ENCODE results near the gene GPRC5A. TPM values are rescaled to one million over a fixed set of nuclear protein-coding genes. Genes with fewer than 3 reads are reported as not detected.

Gene GPRC5A
- total RNA-seq, 1 experiment from 2014 or later, result not detected

DNA sequence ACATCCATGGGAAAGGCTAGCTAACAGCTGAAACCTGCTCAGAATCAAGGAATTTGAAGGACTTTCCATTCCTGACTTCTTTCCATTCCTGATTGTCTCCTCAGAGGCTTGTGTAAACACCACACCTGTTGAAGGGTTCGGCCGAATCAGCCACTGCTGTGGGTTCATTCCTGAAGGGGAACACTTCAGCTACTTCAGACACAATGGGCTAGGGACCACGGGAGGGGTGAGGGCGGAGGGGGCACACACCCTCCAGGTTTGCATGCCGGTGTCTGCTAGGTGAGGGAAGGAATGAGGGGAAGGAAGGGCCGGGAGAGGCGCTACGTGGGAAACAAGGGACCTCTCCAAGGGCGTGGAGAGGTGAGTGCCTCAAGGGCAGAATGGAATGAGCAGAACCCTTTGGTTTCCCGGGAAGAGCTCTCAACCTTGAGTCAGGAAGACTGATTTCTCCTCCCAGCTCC lies 1.3 kb downstream of the GPRC5A start:
- no peaks in the 10 kb centered on the region for H4K20me1 ChIP-seq (ENCODE audit: insufficient read depth, low read depth, low read length)
- no peak overlapping the region for H3K27ac ChIP-seq (ENCODE audit: low read length)
- no peak overlapping the region for H3K9ac ChIP-seq (ENCODE audit: low read length)
- H3K79me2 ChIP-seq (ENCODE audit: low read length), result no peaks in the 10 kb centered on the region
- no peak for DNase-seq
- H3K9me2 ChIP-seq (replicated peaks; ENCODE audit: insufficient read depth, low read length), result no peaks in the 10 kb centered on the region
- no peak overlapping the region for H3K4me2 ChIP-seq (ENCODE audit: low read depth, low read length, poor library complexity, severe bottlenecking)
- no peaks in the 10 kb centered on the region for H3K27me3 ChIP-seq (ENCODE audit: low read length)
- H3K4me3 ChIP-seq (ENCODE audit: low read length), result no peak overlapping the region
- no peaks in the 10 kb centered on the region for H3K9me3 ChIP-seq (ENCODE audit: low read length)
- H3K36me3 ChIP-seq (ENCODE audit: insufficient read depth, low read length), result no peaks in the 10 kb centered on the region
- H3K4me1 ChIP-seq (ENCODE audit: low read length), result no peaks in the 10 kb centered on the region
- no peak overlapping the region for H2AFZ ChIP-seq (ENCODE audit: low read length)

DNA sequence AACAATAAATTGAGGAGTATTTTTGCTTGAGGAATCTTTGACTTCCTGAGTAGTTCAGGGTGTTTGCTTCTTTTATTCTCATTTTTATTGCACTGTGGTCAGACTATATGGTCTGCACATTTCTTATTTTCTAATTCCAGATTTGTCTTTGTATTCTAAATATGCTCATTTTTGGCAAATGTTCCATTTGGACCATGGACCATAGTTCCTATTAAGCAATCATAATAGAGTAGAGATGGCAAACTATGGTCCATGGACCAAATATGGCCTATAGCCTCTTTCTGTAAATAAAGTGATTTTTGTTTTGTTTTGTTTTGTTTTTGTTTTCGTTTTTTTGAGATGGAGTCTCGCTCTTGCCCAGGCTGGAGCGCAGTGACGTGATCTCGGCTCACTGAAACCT lies 2.1 kb downstream of the GPRC5A start:
- Histone ChIP-seq H3K79me2 (ENCODE audit: low read length) (no peaks in the 10 kb centered on the region), H3K9ac (ENCODE audit: low read length) (no peak overlapping the region)

DNA sequence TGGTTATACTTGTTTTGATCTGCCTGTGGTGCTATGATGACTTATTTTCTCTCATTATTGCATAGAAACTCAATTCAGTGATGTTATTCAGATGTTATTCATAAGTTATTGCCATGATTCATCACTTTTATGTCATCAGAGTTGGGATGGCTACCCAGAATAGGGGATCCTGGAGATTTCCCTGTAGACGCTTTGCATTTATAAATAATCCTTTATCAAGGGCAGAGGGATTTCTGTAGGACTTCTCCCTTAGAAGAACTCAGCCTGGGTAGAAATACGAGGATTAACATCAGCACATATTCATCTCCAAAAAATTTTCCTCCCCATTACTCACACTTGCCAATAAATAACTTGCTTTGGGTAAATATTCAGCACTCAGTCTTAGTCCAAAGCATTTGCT lies 4.9 kb downstream of the GPRC5A start:
- no peak overlapping the region for H3K4me3 ChIP-seq (ENCODE audit: low read length)

More for the DNA sequence above, 2.1 kb downstream of the GPRC5A start:
- Histone ChIP-seq H3K9me3 (ENCODE audit: low read length) (no peaks in the 10 kb centered on the region), H4K20me1 (ENCODE audit: insufficient read depth, low read depth, low read length) (no peaks in the 10 kb centered on the region), H3K36me3 (ENCODE audit: insufficient read depth, low read length) (no peaks in the 10 kb centered on the region), H3K27me3 (ENCODE audit: low read length) (no peaks in the 10 kb centered on the region), H2AFZ (ENCODE audit: low read length) (no peak overlapping the region), H3K27ac (ENCODE audit: low read length) (no peak overlapping the region), H3K4me2 (ENCODE audit: low read depth, low read length, poor library complexity, severe bottlenecking) (no peak overlapping the region), H3K4me1 (ENCODE audit: low read length) (no peaks in the 10 kb centered on the region), H3K9me2 (replicated peaks; ENCODE audit: insufficient read depth, low read length) (no peaks in the 10 kb centered on the region), H3K4me3 (ENCODE audit: low read length) (no peak overlapping the region)
- no peak for DNase-seq

DNA sequence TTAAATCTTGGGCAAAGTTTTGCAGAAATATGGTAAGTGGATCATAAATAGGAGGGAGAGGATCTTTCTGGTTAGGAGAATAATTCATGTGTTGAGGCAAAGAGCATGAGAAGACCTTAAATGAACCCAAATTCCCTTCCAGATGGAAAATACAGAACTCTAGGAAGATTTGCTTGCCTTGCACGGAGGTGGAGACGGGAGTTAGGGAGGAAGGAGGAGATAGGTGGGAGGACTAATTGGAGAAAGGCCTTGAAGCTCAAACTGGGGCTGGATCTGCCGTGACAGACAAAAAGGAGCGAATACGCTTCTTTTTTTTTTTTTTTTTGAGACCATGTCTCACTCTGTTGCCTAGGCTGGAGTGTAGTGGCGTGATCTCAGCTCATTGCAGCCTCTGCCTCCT lies 5.9 kb downstream of the GPRC5A start:
- Histone ChIP-seq H3K4me1 (ENCODE audit: low read length) (no peaks in the 10 kb centered on the region), H3K9me2 (replicated peaks; ENCODE audit: insufficient read depth, low read length) (no peaks in the 10 kb centered on the region), H2AFZ (ENCODE audit: low read length) (no peak overlapping the region), H3K79me2 (ENCODE audit: low read length) (no peaks in the 10 kb centered on the region), H3K9me3 (ENCODE audit: low read length) (no peaks in the 10 kb centered on the region), H3K36me3 (ENCODE audit: insufficient read depth, low read length) (no peaks in the 10 kb centered on the region), H3K27me3 (ENCODE audit: low read length) (no peaks in the 10 kb centered on the region), H3K4me2 (ENCODE audit: low read depth, low read length, poor library complexity, severe bottlenecking) (no peak overlapping the region), H3K27ac (ENCODE audit: low read length) (no peak overlapping the region), H4K20me1 (ENCODE audit: insufficient read depth, low read depth, low read length) (no peaks in the 10 kb centered on the region), H3K4me3 (ENCODE audit: low read length) (no peak overlapping the region), H3K9ac (ENCODE audit: low read length) (no peak overlapping the region)
- no peak for DNase-seq

More for the DNA sequence above, 4.9 kb downstream of the GPRC5A start:
- Histone ChIP-seq H3K4me1 (ENCODE audit: low read length) (no peaks in the 10 kb centered on the region), H3K27ac (ENCODE audit: low read length) (no peak overlapping the region), H2AFZ (ENCODE audit: low read length) (no peak overlapping the region), H3K27me3 (ENCODE audit: low read length) (no peaks in the 10 kb centered on the region), H3K79me2 (ENCODE audit: low read length) (no peaks in the 10 kb centered on the region), H3K36me3 (ENCODE audit: insufficient read depth, low read length) (no peaks in the 10 kb centered on the region), H3K9me2 (replicated peaks; ENCODE audit: insufficient read depth, low read length) (no peaks in the 10 kb centered on the region), H3K4me2 (ENCODE audit: low read depth, low read length, poor library complexity, severe bottlenecking) (no peak overlapping the region), H3K9me3 (ENCODE audit: low read length) (no peaks in the 10 kb centered on the region), H3K9ac (ENCODE audit: low read length) (no peak overlapping the region), H4K20me1 (ENCODE audit: insufficient read depth, low read depth, low read length) (no peaks in the 10 kb centered on the region)
- DNase-seq, result no peak

DNA sequence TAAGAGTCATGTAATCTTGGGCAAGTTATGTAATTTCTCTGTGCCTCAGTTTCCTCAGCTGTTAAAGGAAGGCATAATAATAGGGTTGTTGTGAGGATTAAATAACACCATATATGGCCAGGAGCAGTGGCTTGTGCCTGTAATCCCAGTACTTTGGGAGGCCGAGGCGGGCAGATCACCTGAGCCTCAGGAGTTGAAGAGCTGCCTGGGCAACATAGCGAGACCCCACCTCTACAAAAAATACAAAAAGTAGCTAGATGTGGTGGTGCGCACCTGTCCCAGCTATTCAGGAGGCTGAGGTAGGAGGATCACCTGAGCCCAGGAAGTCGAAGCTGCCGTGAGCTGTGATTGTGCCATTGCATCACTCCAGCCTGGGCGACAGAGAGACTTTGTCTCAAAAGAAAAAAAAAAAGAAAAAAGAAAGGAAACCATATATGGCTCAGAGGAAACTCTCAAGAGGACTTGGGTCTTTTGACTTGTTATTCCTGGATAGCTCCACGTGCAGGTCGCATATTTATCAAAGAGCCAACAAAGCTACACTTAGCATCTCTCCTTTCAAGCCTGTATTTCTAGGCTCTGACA lies 6.9 kb downstream of the GPRC5A start:
- Histone ChIP-seq H3K9me3 (ENCODE audit: low read length) (no peaks in the 10 kb centered on the region), H3K4me1 (ENCODE audit: low read length) (no peaks in the 10 kb centered on the region), H2AFZ (ENCODE audit: low read length) (no peak overlapping the region), H3K4me3 (ENCODE audit: low read length) (no peak overlapping the region), H3K27ac (ENCODE audit: low read length) (no peak overlapping the region), H3K27me3 (ENCODE audit: low read length) (no peaks in the 10 kb centered on the region), H3K79me2 (ENCODE audit: low read length) (no peaks in the 10 kb centered on the region), H3K36me3 (ENCODE audit: insufficient read depth, low read length) (no peaks in the 10 kb centered on the region), H3K4me2 (ENCODE audit: low read depth, low read length, poor library complexity, severe bottlenecking) (no peak overlapping the region), H4K20me1 (ENCODE audit: insufficient read depth, low read depth, low read length) (no peaks in the 10 kb centered on the region), H3K9me2 (replicated peaks; ENCODE audit: insufficient read depth, low read length) (no peaks in the 10 kb centered on the region), H3K9ac (ENCODE audit: low read length) (no peak overlapping the region)
- DNase-seq, result no peak

DNA sequence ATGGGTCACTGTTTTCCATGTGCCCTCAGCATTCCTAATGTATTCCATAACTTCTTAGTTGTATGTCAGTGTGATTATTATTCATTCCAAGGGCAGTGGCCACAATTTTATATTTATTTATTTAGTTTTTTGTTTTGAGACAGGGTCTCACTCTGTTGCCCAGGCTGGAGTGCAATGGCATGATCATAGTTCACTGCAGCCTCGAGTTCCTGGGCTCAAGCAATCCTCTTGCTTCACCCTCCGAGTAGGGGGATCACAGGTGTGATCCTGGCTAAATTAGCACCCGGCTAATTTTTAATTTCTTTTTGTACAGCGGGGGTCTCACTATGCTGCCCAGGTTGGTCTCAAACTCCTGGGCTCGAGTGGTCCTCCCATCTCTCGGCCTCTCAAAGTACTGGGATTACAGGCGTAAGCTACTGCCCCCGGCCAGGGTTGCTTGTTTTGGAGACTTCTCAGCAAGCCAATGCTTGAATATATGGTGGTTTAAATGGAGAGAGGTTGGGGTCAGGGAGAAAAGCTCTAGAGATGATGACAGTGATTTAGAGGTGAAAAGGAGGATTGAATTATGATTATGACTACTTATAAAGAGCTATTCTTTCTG lies 7.6 kb downstream of the GPRC5A start:
- H3K79me2 ChIP-seq (ENCODE audit: low read length), result no peaks in the 10 kb centered on the region

DNA sequence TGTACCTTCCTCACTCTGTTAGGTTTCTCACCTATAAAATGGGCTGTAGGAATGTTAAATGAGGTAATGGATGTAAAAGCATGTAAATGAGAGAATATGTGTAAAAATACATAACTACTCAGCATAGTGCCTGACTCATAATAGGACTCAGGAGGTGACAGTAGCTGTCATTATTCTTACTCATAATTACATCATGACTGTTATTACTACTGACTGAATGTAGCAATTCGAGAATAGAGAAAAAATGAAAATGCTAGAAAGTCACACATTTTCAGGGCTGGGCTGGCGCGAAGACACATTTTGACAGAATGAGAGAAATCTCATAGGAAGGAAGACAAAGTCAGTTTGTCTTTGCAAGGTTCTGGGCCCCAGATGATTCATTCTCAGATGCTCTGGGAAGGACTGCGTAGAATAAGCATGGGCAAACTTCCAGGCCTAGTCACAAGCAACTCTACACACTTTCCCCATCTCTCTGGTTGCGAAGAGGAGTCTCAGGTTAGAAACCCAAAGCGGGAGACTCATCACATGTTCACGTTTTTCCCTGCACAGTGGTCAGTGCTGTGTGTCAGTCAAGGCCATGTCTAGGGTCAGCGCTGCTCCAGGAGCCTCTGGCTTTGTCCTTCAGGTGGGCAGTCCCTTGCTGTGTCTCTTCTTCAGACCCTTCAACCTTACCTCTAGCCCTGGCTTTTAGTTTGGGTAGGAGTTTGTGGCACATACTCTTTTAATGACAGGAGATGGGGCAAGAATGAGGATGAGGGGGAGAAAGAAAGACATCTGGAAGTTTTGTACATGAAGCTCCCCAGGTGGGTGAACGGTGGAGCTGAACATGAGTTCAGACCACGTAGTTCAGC lies 8.4 kb downstream of the GPRC5A start:
- Histone ChIP-seq H3K27ac (ENCODE audit: low read length) (no peak overlapping the region), H3K9me3 (ENCODE audit: low read length) (no peaks in the 10 kb centered on the region), H2AFZ (ENCODE audit: low read length) (no peak overlapping the region), H3K36me3 (ENCODE audit: insufficient read depth, low read length) (no peaks in the 10 kb centered on the region), H3K4me1 (ENCODE audit: low read length) (no peaks in the 10 kb centered on the region), H3K79me2 (ENCODE audit: low read length) (no peaks in the 10 kb centered on the region), H3K9ac (ENCODE audit: low read length) (no peak overlapping the region), H3K4me3 (ENCODE audit: low read length) (no peak overlapping the region), H3K27me3 (ENCODE audit: low read length) (no peaks in the 10 kb centered on the region), H3K4me2 (ENCODE audit: low read depth, low read length, poor library complexity, severe bottlenecking) (no peak overlapping the region), H3K9me2 (replicated peaks; ENCODE audit: insufficient read depth, low read length) (no peaks in the 10 kb centered on the region), H4K20me1 (ENCODE audit: insufficient read depth, low read depth, low read length) (no peaks in the 10 kb centered on the region)
- no peak for DNase-seq

More for the DNA sequence above, 7.6 kb downstream of the GPRC5A start:
- H4K20me1 ChIP-seq (ENCODE audit: insufficient read depth, low read depth, low read length), result no peaks in the 10 kb centered on the region
- H2AFZ ChIP-seq (ENCODE audit: low read length), result no peak overlapping the region
- DNase-seq, result no peak
- no peaks in the 10 kb centered on the region for H3K27me3 ChIP-seq (ENCODE audit: low read length)
- H3K9me3 ChIP-seq (ENCODE audit: low read length), result no peaks in the 10 kb centered on the region
- no peaks in the 10 kb centered on the region for H3K9me2 ChIP-seq (replicated peaks; ENCODE audit: insufficient read depth, low read length)
- no peak overlapping the region for H3K4me3 ChIP-seq (ENCODE audit: low read length)
- H3K9ac ChIP-seq (ENCODE audit: low read length), result no peak overlapping the region
- H3K36me3 ChIP-seq (ENCODE audit: insufficient read depth, low read length), result no peaks in the 10 kb centered on the region
- no peaks in the 10 kb centered on the region for H3K4me1 ChIP-seq (ENCODE audit: low read length)
- no peak overlapping the region for H3K4me2 ChIP-seq (ENCODE audit: low read depth, low read length, poor library complexity, severe bottlenecking)
- H3K27ac ChIP-seq (ENCODE audit: low read length), result no peak overlapping the region

DNA sequence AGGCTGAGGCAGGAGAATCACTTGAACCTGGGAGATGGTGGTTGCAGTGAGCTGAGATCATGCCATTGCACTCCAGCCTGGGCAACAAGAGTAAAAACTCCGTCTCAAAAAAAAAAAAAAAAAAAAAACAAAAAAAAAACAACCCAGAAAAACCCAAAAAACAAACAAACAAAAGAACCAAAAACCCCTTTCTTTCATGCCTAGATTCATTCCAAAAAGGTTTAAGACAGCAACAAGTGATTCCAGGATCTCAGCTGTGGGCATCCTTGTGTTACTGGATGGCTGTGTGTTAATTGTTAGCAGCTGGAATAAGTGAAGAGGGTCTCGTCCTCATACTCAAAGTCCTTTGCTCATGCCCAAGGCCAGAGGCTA lies 9.4 kb downstream of the GPRC5A start:
- H3K4me3 ChIP-seq (ENCODE audit: low read length), result no peak overlapping the region
- no peak overlapping the region for H2AFZ ChIP-seq (ENCODE audit: low read length)
- H3K79me2 ChIP-seq (ENCODE audit: low read length), result no peaks in the 10 kb centered on the region
- H3K27me3 ChIP-seq (ENCODE audit: low read length), result no peaks in the 10 kb centered on the region
- H3K4me2 ChIP-seq (ENCODE audit: low read depth, low read length, poor library complexity, severe bottlenecking), result no peak overlapping the region
- H3K4me1 ChIP-seq (ENCODE audit: low read length), result no peaks in the 10 kb centered on the region
- no peaks in the 10 kb centered on the region for H4K20me1 ChIP-seq (ENCODE audit: insufficient read depth, low read depth, low read length)
- no peak overlapping the region for H3K27ac ChIP-seq (ENCODE audit: low read length)
- H3K9ac ChIP-seq (ENCODE audit: low read length), result no peak overlapping the region
- H3K36me3 ChIP-seq (ENCODE audit: insufficient read depth, low read length), result no peaks in the 10 kb centered on the region
- no peak for DNase-seq
- H3K9me2 ChIP-seq (replicated peaks; ENCODE audit: insufficient read depth, low read length), result no peaks in the 10 kb centered on the region
- no peaks in the 10 kb centered on the region for H3K9me3 ChIP-seq (ENCODE audit: low read length)
